Measurements from ENCODE around the gene TSC22D1. TPM values are rescaled to one million over a fixed set of nuclear protein-coding genes. Genes with fewer than 3 reads are reported as not detected.
"Not testable (repeated sequence)": the region's sequence is repeated elsewhere in the genome, so short reads cannot be mapped to it uniquely, and the experiment has no call there.

Gene TSC22D1
- total RNA-seq, 1 experiment from 2014 or later, result 72.5 TPM

GRCh38 chr13:44516771-44517170 is 59.4 kb downstream of the TSC22D1 start (continued):
- TF ChIP-seq, protein P1, sequence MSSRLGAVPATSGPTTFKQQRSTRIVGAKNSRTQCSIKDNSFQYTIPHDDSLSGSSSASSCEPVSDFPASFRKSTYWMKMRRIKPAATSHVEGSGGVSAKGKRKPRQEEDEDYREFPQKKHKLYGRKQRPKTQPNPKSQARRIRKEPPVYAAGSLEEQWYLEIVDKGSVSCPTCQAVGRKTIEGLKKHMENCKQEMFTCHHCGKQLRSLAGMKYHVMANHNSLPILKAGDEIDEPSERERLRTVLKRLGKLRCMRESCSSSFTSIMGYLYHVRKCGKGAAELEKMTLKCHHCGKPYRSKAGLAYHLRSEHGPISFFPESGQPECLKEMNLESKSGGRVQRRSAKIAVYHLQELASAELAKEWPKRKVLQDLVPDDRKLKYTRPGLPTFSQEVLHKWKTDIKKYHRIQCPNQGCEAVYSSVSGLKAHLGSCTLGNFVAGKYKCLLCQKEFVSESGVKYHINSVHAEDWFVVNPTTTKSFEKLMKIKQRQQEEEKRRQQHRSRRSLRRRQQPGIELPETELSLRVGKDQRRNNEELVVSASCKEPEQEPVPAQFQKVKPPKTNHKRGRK (CRISPR knock-in tag; IDR thresholded peaks at IDR 0.05; ENCODE audit: borderline replicate concordance), result no peak

GRCh38 chr13:44514278-44514677 is 61.9 kb downstream of the TSC22D1 start:
- no peaks in the 10 kb centered on the region for H3K27me3 Mint-ChIP-seq (ENCODE audit: low read depth)
- no peaks in the 10 kb centered on the region for H3K9me3 Mint-ChIP-seq
- no peak overlapping the region for H3K4me3 Mint-ChIP-seq
- H3K4me1 Mint-ChIP-seq, result peaks cover 12% of the 10 kb centered on the region
- ATAC-seq (no peak), DNase-seq (ENCODE audit: low spot score) (no peak)
- ChIA-PET POLR2A (no interaction called here), CTCF (no interaction called here)
- TF ChIP-seq ZMAT4 (CRISPR knock-in tag; IDR thresholded peaks at IDR 0.05) (no peak), E2F1 (CRISPR knock-in tag; IDR thresholded peaks at IDR 0.05) (no peak), CREB1 (CRISPR knock-in tag; IDR thresholded peaks at IDR 0.05) (no peak), ZNF423 (CRISPR knock-in tag; IDR thresholded peaks at IDR 0.05) (no peak), SMAD3 (CRISPR knock-in tag; IDR thresholded peaks at IDR 0.05; ENCODE audit: borderline replicate concordance) (no peak), HMGA2 (CRISPR knock-in tag; IDR thresholded peaks at IDR 0.05) (no peak), ZNF232 (CRISPR knock-in tag; IDR thresholded peaks at IDR 0.05) (no peak), JAZF1 (CRISPR knock-in tag; IDR thresholded peaks at IDR 0.05) (no peak), FOXP1 (CRISPR knock-in tag; IDR thresholded peaks at IDR 0.05; ENCODE audit: borderline replicate concordance) (no peak), EMX1 (CRISPR knock-in tag; IDR thresholded peaks at IDR 0.05) (no peak)
- TF ChIP-seq, protein P1 (CRISPR knock-in tag; IDR thresholded peaks at IDR 0.05; ENCODE audit: borderline replicate concordance), result no peak
- TF ChIP-seq, protein P2, sequence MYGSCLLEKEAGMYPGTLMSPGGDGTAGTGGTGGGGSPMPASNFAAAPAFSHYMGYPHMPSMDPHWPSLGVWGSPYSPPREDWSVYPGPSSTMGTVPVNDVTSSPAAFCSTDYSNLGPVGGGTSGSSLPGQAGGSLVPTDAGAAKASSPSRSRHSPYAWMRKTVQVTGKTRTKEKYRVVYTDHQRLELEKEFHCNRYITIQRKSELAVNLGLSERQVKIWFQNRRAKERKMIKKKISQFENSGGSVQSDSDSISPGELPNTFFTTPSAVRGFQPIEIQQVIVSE (CRISPR knock-in tag; IDR thresholded peaks at IDR 0.05; ENCODE audit: borderline replicate concordance), result no peak
- TF ChIP-seq, protein P3, sequence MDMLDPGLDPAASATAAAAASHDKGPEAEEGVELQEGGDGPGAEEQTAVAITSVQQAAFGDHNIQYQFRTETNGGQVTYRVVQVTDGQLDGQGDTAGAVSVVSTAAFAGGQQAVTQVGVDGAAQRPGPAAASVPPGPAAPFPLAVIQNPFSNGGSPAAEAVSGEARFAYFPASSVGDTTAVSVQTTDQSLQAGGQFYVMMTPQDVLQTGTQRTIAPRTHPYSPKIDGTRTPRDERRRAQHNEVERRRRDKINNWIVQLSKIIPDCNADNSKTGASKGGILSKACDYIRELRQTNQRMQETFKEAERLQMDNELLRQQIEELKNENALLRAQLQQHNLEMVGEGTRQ (CRISPR knock-in tag; IDR thresholded peaks at IDR 0.05), result no peak
- TF ChIP-seq, protein P4, sequence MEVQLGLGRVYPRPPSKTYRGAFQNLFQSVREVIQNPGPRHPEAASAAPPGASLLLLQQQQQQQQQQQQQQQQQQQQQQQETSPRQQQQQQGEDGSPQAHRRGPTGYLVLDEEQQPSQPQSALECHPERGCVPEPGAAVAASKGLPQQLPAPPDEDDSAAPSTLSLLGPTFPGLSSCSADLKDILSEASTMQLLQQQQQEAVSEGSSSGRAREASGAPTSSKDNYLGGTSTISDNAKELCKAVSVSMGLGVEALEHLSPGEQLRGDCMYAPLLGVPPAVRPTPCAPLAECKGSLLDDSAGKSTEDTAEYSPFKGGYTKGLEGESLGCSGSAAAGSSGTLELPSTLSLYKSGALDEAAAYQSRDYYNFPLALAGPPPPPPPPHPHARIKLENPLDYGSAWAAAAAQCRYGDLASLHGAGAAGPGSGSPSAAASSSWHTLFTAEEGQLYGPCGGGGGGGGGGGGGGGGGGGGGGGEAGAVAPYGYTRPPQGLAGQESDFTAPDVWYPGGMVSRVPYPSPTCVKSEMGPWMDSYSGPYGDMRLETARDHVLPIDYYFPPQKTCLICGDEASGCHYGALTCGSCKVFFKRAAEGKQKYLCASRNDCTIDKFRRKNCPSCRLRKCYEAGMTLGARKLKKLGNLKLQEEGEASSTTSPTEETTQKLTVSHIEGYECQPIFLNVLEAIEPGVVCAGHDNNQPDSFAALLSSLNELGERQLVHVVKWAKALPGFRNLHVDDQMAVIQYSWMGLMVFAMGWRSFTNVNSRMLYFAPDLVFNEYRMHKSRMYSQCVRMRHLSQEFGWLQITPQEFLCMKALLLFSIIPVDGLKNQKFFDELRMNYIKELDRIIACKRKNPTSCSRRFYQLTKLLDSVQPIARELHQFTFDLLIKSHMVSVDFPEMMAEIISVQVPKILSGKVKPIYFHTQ (CRISPR knock-in tag; IDR thresholded peaks at IDR 0.05), result no peak
- TF ChIP-seq, protein P5, sequence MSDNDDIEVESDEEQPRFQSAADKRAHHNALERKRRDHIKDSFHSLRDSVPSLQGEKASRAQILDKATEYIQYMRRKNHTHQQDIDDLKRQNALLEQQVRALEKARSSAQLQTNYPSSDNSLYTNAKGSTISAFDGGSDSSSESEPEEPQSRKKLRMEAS (CRISPR knock-in tag; IDR thresholded peaks at IDR 0.05), result no peak
- H3K27ac Mint-ChIP-seq, result no peak overlapping the region
- H3K36me3 Mint-ChIP-seq, result peaks cover 23% of the 10 kb centered on the region

- POLR2A ChIA-PET, result interaction anchor here (0.6 kb wide), 2 partner anchors 291 to 631 kb away, joined by 3 read pairs; no protein-coding TSS in a partner anchor
- H3K4me3 Mint-ChIP-seq; H3K27ac Mint-ChIP-seq; H3K27me3 Mint-ChIP-seq (ENCODE audit: low read depth); H3K9me3 Mint-ChIP-seq; ATAC-seq; DNase-seq (ENCODE audit: low spot score); CTCF ChIA-PET: not testable (repeated sequence)
- peaks cover 28% of the 10 kb centered on the region for H3K4me1 Mint-ChIP-seq
- peaks cover 23% of the 10 kb centered on the region for H3K36me3 Mint-ChIP-seq
These were observed 66.3 kb downstream of the TSC22D1 start for GRCh38 chr13:44509853-44510252.

Data from WTC11 (cell line).